Bronchial epithelial cell (primary cell): ENCODE results near the gene DLGAP4. TPM values are rescaled to one million over a fixed set of nuclear protein-coding genes. Genes with fewer than 3 reads are reported as not detected.

Source experiments
- DNase-seq: peaks from one replicate; pipeline ENCODE4 v3.0.0-alpha.2; 2010; ENCODE audit warnings: low read depth
- FAIRE-seq: peaks from 2 replicates; lab custom pipeline; 2011; peaks lifted over from hg19 to GRCh38; lab: Jason Lieb, UNC
- H3K27me3 ChIP-seq: 2 replicates; pipeline ENCODE4 v1.5.1; 2011; ENCODE audit warnings: low read length; ENCODE audit not compliant: control insufficient read depth, insufficient read depth
- H3K36me3 ChIP-seq: 2 replicates; pipeline ENCODE4 v1.5.1; 2011; ENCODE audit warnings: low read length; ENCODE audit not compliant: control insufficient read depth, insufficient read depth
- H3K4me3 ChIP-seq: 2 replicates; pipeline ENCODE4 v1.5.1; 2011; ENCODE audit warnings: mild to moderate bottlenecking, low read depth, low read length, control low read depth
- total RNA-seq: library from RNA; depleted of rRNA; stranded (reverse); fragments of >200 nt; gene quantifications from 2 replicates; pipeline ENCODE4 v1.2.1, GENCODE V29; 2014
- TF ChIP-seq, protein P1 (sequence below): IDR thresholded peaks from 2 replicates; pipeline ENCODE4 v1.5.1; 2011; ENCODE audit warnings: mild to moderate bottlenecking, moderate library complexity, low read length, control low read depth, inconsistent platforms; ENCODE audit not compliant: insufficient read depth, severe bottlenecking

Gene DLGAP4
- total RNA-seq, 1 donor from 2014 or later, result 5.5 TPM

DNA sequence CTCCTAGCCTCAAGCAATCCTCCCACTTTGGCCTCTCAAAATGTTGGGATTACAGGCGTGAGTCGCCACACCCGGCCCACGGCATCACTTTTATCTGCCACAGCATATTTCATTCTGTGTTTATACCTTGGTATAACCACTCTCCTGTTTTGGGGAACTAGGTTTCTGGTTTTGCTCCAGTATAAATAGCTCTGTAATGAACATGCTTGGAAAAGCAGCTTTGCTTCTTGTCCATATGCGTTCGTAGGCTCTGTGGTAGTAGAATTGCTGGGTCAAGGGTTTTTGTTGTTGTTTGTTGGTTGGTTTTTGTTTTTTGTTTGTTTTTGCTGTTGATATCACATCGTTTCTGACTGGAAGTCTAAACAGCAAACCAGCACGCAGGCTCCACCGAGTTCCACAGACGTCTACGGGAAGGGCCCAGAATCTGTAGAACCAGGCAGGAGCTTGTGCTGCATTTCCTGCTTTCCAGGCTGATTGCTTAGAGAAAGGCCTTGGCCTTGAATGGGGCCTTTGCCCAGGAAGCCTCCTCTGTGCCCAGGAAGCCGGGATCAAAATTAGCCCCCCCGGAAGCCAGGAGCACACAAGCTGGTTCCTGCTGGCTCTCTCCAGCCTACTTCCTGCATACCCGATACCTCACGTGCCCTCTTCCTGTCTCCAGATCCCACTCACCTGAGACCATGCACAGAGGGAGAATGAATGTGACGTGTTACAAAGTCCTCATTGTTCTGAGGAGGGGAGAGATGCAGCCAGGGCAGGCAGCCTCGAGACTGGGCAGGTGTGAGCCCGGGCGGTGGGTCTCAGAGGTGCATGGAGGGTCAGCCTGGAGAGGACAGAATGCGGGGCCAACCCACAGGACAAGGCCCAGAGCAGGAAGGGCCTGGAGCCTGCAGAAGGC, 35.1 kb upstream of the DLGAP4 start:
- no peaks in the 10 kb centered on the region for H3K36me3 ChIP-seq
- H3K27me3 ChIP-seq, result no peaks in the 10 kb centered on the region
- DNase-seq (no peak), FAIRE-seq (no peak)
- TF ChIP-seq, protein P1, sequence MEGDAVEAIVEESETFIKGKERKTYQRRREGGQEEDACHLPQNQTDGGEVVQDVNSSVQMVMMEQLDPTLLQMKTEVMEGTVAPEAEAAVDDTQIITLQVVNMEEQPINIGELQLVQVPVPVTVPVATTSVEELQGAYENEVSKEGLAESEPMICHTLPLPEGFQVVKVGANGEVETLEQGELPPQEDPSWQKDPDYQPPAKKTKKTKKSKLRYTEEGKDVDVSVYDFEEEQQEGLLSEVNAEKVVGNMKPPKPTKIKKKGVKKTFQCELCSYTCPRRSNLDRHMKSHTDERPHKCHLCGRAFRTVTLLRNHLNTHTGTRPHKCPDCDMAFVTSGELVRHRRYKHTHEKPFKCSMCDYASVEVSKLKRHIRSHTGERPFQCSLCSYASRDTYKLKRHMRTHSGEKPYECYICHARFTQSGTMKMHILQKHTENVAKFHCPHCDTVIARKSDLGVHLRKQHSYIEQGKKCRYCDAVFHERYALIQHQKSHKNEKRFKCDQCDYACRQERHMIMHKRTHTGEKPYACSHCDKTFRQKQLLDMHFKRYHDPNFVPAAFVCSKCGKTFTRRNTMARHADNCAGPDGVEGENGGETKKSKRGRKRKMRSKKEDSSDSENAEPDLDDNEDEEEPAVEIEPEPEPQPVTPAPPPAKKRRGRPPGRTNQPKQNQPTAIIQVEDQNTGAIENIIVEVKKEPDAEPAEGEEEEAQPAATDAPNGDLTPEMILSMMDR, result no peak
- H3K4me3 ChIP-seq, result no peak overlapping the region

GRCh38 chr20:36271639-36272546, 34.2 kb upstream of the DLGAP4 start:
- Histone ChIP-seq H3K36me3 (no peaks in the 10 kb centered on the region), H3K4me3 (no peak overlapping the region), H3K27me3 (no peaks in the 10 kb centered on the region)
- TF ChIP-seq, protein P1, result no peak
- no peak for FAIRE-seq
- no peak for DNase-seq

- no peaks in the 10 kb centered on the region for H3K36me3 ChIP-seq
- H3K27me3 ChIP-seq, result no peaks in the 10 kb centered on the region
- no peak for FAIRE-seq
- no peak overlapping the region for H3K4me3 ChIP-seq
- TF ChIP-seq, protein P1, result no peak
- DNase-seq, result no peak
These were observed 33.5 kb upstream of the DLGAP4 start for GRCh38 chr20:36272547-36273220.

GRCh38 chr20:36273414-36274180, 32.5 kb upstream of the DLGAP4 start:
- H3K27me3 ChIP-seq, result no peaks in the 10 kb centered on the region
- peak; percentile 23 for DNase-seq

More at GRCh38 chr20:36273414-36274180, 32.5 kb upstream of the DLGAP4 start:
- Histone ChIP-seq H3K4me3 (no peak overlapping the region), H3K36me3 (no peaks in the 10 kb centered on the region)
- no peak for FAIRE-seq
- TF ChIP-seq, protein P1, result peak; percentile 54
